Neutrophil (primary cell): Measurements from ENCODE around the gene TMPRSS11F.

Experiments
- H3K27ac ChIP-seq: fragments of 200-600 bp; sonication (generic); 2 replicates; pipeline ENCODE4 v1.5.1; 2016; ENCODE audit warnings: mild to moderate bottlenecking, moderate library complexity
- H3K27me3 ChIP-seq: fragments of 200-600 bp; sonication (generic); 2 replicates; pipeline ENCODE4 v1.6.0; 2016; ENCODE audit warnings: mild to moderate bottlenecking
- H3K36me3 ChIP-seq: fragments of 200-600 bp; sonication (generic); 2 replicates; pipeline ENCODE4 v1.5.1; 2017
- H3K4me1 ChIP-seq, 2 experiments: fragments of 200-600 bp in 1 of 2; sonication (generic) in 1 of 2; 1 replicate in 1 of 2; 2 replicates in 1 of 2; pipeline versions ENCODE4 v1.5.1 to v1.6.1; 2013 to 2016; ENCODE audit warnings: low read depth in 1 of 2, low read length in 1 of 2, mild to moderate bottlenecking in 1 of 2, moderate library complexity in 1 of 2; ENCODE audit not compliant: control insufficient read depth in 1 of 2, insufficient read depth in 1 of 2
- H3K4me3 ChIP-seq, 2 experiments: fragments of 200-600 bp in 1 of 2; sonication (generic) in 1 of 2; 1 replicate in 1 of 2; 2 replicates in 1 of 2; pipeline ENCODE4 v1.5.1; 2013 to 2016; ENCODE audit warnings: low read depth in 1 of 2, low read length in 1 of 2, mild to moderate bottlenecking in 1 of 2, moderate library complexity in 1 of 2
- H3K9me3 ChIP-seq: fragments of 200-600 bp; sonication (generic); 2 replicates; pipeline ENCODE4 v1.5.1; 2016
- CTCF ChIP-seq: fragments of 200-600 bp; sonication (generic); IDR thresholded peaks from 2 replicates; pipeline ENCODE4 v1.5.1; 2016; ENCODE audit warnings: antibody characterized with exemption

Gene TMPRSS11F

GRCh38 chr4:68021185-68021584 lies 108.5 kb downstream of the TMPRSS11F start:
- no peak overlapping the region for H3K4me3 ChIP-seq
- H3K36me3 ChIP-seq: no peaks in the 10 kb centered on the region
- H3K27me3 ChIP-seq: no peaks in the 10 kb centered on the region
- no peaks in the 10 kb centered on the region for H3K9me3 ChIP-seq
- H3K4me1 ChIP-seq: no peaks in the 10 kb centered on the region
- no peak for TF ChIP-seq CTCF
- no peak overlapping the region for H3K27ac ChIP-seq

GRCh38 chr4:68011684-68012083 lies 118.0 kb downstream of the TMPRSS11F start:
- no peak for TF ChIP-seq CTCF
- Histone ChIP-seq H3K27me3 (no peaks in the 10 kb centered on the region), H3K27ac (no peak overlapping the region), H3K9me3 (no peaks in the 10 kb centered on the region), H3K4me1 (no peaks in the 10 kb centered on the region), H3K36me3 (no peaks in the 10 kb centered on the region), H3K4me3 (no peak overlapping the region)
